Activated gamma-delta T cell (primary cell): ENCODE results near the gene CLSTN3.
A peak's percentile ranks its signal among the peaks of the same experiment; 100 is the strongest.

Experiments used
- DNase-seq: peaks from one replicate; lab custom pipeline; 2025; lab: John Stamatoyannopoulos, UW

CLSTN3 gene

GRCh38 chr12:7188562-7189397, 58.6 kb downstream of the CLSTN3 start:
- peak; percentile 14 for DNase-seq

- DNase-seq, result peak; percentile 68
These were observed 59.5 kb downstream of the CLSTN3 start, which contains the start of gene PEX5 for GRCh38 chr12:7189398-7190267. PEX5 (plus strand) TSS chr12:7189686; CDS start chr12:7190378, 692 bp downstream.

DNA sequence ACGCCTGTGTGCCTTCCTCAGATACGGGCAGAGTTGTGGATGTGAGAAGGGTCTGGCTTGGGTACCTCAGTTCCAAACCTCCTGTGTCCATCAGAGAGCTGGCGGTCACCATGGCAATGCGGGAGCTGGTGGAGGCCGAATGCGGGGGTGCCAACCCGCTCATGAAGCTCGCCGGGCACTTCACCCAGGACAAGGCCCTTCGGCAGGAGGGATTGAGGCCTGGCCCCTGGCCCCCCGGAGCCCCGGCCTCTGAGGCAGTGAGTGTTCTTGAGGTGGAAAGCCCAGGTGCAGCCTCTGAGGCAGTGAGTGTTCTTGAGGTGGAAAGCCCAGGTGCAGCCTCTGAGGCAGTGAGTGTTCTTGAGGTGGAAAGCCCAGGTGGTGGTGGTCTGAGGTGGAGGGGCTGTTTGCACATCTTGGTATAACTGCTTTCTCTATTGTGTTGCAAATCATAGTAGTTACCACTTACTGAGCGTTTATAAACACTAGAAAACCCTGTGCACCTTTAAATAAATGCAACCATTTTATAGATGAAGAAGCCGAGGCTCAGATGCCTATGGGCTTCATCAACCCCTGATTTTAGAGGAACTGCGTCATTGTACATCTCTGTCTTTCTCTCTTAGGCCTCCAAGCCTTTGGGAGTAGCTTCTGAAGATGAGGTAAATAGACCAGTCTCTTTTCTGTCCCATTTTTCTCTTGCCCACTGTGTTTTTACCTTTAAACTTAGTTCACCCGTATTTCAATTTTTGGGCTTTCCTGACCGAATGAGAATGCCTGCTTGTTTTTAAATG, 60.3 kb downstream of the CLSTN3 start:
- DNase-seq, result no peak

- DNase-seq, result no peak
These were observed 63.5 kb downstream of the CLSTN3 start for GRCh38 chr12:7193674-7194073.

DNA sequence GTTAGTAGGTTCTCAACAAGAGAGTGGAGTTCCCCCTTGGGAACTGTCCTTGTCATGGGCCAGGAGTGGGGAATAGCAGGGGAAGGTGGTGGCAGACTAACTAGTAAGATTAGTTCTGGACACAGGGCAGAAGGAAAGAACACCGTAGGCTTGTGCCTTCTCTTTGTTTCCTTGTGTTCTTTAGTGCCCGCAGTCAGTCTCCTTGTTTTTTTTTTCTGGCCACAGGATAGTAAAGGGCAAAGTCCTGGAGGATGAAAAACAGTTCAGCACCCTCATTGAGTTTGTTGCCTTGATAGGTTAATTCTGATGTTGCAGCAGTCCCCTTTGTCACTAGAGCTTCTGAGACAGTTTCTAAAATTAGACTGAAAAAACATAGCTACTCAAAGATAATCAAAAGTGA, 67.7 kb downstream of the CLSTN3 start:
- DNase-seq, result no peak

- no peak for DNase-seq
These were observed 72.9 kb downstream of the CLSTN3 start for GRCh38 chr12:7203109-7203508.

DNA sequence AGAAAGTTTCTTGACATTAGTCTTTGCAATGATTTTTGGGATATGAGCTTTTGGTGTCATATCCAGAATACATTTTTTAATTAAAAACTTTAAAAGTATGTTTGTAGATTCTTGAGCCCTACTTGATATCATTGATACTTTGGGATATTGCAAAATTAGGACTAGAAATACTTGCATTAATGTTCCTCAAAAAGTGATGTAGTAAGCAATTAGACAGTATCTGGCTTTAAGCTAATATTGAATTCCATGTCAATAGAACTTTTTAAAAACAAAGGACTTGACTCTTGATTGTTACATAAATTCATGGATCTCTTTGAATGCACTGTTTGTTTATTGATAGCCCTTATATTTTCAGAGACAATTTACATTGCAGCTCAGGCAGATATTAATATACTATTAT, 74.9 kb downstream of the CLSTN3 start:
- DNase-seq, result no peak

GRCh38 chr12:7206691-7207090, 76.5 kb downstream of the CLSTN3 start:
- no peak for DNase-seq

DNA sequence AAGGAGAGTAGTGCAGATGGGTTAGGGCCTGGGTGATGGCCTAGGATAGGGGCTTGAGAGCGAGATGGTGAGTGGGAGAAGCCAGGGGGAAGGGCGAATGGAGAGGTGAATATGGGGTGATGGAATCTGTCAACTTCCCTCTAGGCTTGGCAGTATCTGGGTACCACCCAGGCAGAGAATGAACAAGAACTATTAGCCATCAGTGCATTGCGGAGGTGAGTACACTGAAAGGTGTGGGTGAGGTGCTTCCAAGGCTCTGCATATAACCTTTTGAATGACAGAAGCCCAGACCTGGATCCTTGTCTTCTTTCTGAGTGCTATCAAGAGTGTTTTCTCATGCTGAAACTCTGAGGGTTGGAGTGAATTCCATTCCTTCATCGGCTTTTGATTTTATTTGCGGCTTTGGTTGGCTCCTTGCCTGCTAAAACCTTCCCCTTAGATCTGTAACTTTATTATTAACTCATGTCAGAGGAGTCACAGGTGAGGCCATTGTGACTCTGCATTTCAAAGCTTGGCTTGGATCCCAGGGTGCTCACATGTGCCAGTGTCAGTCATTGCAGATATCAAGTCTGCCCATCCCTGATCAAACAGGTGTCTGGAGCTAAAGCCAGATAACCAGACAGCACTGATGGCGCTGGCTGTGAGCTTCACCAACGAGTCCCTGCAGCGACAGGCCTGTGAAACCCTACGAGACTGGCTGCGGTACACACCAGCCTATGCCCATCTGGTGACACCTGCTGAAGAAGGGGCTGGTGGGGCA, 77.9 kb downstream of the CLSTN3 start:
- DNase-seq, result no peak
